IMR-90 (cell line): ENCODE results near the gene HPSE2.

ENCODE experiments used
- BHLHE40 ChIP-seq: fragments of 150-350 bp; IDR thresholded peaks from 2 replicates; pipeline ENCODE4 v1.6.1; 2016; ENCODE audit warnings: mild to moderate bottlenecking, low read depth, low read length
- CEBPB ChIP-seq: IDR thresholded peaks from 2 replicates; pipeline ENCODE4 v1.6.1; 2012; ENCODE audit warnings: low read depth, low read length, improper control_type of control experiment
- FOS ChIP-seq: fragments of 150-350 bp; IDR thresholded peaks from 2 replicates; pipeline ENCODE4 v1.6.1; 2016; ENCODE audit warnings: low read depth, low read length
- MAFK ChIP-seq: IDR thresholded peaks from 2 replicates; pipeline ENCODE4 v1.6.1; 2012; ENCODE audit warnings: low read depth, low read length, improper control_type of control experiment
- MAZ ChIP-seq: IDR thresholded peaks from 2 replicates; pipeline ENCODE4 v1.6.1; 2012; ENCODE audit warnings: low read depth, mild to moderate bottlenecking, low read length, improper control_type of control experiment, moderate library complexity, borderline replicate concordance
- MXI1 ChIP-seq: IDR thresholded peaks from 2 replicates; pipeline ENCODE4 v1.6.1; 2012; ENCODE audit warnings: low read depth, mild to moderate bottlenecking, low read length, moderate library complexity, borderline replicate concordance
- POLR2A ChIP-seq: IDR thresholded peaks from 2 replicates; pipeline ENCODE4 v1.6.1; 2012; ENCODE audit warnings: mild to moderate bottlenecking, low read depth, low read length
- RAD21 ChIP-seq: IDR thresholded peaks from 2 replicates; pipeline ENCODE4 v1.6.1; 2012; ENCODE audit warnings: low read length, improper control_type of control experiment
- RFX5 ChIP-seq: IDR thresholded peaks from 2 replicates; pipeline ENCODE4 v1.8.0; 2012; ENCODE audit warnings: low read depth, mild to moderate bottlenecking, low read length, moderate library complexity
- TF ChIP-seq, protein P1 (sequence below): conservative IDR thresholded peaks from 2 replicates; pipeline ENCODE4 v1.5.1; 2012; ENCODE audit warnings: mild to moderate bottlenecking, low read depth, low read length, improper control_type of control experiment
- TF ChIP-seq, protein P2 (sequence below): fragments of 150-350 bp; IDR thresholded peaks from 2 replicates; pipeline ENCODE4 v1.6.1; 2017; ENCODE audit warnings: mild to moderate bottlenecking, antibody characterized with exemption, low read length, low read depth
- TF ChIP-seq, protein P3 (sequence below): fragments of 150-350 bp; IDR thresholded peaks from 2 replicates; pipeline ENCODE4 v1.6.1; 2016; ENCODE audit warnings: low read depth, mild to moderate bottlenecking, low read length, moderate library complexity, borderline replicate concordance

GRCh38 chr10:99084161-99084560 is 151.5 kb downstream of the HPSE2 start:
- TF ChIP-seq, protein P1, sequence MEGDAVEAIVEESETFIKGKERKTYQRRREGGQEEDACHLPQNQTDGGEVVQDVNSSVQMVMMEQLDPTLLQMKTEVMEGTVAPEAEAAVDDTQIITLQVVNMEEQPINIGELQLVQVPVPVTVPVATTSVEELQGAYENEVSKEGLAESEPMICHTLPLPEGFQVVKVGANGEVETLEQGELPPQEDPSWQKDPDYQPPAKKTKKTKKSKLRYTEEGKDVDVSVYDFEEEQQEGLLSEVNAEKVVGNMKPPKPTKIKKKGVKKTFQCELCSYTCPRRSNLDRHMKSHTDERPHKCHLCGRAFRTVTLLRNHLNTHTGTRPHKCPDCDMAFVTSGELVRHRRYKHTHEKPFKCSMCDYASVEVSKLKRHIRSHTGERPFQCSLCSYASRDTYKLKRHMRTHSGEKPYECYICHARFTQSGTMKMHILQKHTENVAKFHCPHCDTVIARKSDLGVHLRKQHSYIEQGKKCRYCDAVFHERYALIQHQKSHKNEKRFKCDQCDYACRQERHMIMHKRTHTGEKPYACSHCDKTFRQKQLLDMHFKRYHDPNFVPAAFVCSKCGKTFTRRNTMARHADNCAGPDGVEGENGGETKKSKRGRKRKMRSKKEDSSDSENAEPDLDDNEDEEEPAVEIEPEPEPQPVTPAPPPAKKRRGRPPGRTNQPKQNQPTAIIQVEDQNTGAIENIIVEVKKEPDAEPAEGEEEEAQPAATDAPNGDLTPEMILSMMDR, result no peak
- no peak for TF ChIP-seq POLR2A
- no peak for TF ChIP-seq MAZ
- TF ChIP-seq BHLHE40, result no peak
- TF ChIP-seq, protein P2, sequence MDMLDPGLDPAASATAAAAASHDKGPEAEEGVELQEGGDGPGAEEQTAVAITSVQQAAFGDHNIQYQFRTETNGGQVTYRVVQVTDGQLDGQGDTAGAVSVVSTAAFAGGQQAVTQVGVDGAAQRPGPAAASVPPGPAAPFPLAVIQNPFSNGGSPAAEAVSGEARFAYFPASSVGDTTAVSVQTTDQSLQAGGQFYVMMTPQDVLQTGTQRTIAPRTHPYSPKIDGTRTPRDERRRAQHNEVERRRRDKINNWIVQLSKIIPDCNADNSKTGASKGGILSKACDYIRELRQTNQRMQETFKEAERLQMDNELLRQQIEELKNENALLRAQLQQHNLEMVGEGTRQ, result no peak
- no peak for TF ChIP-seq MAFK
- TF ChIP-seq, protein P3, sequence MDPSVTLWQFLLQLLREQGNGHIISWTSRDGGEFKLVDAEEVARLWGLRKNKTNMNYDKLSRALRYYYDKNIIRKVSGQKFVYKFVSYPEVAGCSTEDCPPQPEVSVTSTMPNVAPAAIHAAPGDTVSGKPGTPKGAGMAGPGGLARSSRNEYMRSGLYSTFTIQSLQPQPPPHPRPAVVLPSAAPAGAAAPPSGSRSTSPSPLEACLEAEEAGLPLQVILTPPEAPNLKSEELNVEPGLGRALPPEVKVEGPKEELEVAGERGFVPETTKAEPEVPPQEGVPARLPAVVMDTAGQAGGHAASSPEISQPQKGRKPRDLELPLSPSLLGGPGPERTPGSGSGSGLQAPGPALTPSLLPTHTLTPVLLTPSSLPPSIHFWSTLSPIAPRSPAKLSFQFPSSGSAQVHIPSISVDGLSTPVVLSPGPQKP, result no peak
- TF ChIP-seq CEBPB, result no peak
- TF ChIP-seq MXI1, result no peak
- TF ChIP-seq RAD21, result no peak
- no peak for TF ChIP-seq FOS
- TF ChIP-seq RFX5, result no peak
